Esophagus (tissue), 2 donors: ENCODE measurements around the gene CD300LF. TPM values are rescaled to one million over a fixed set of nuclear protein-coding genes. Genes with fewer than 3 reads are reported as not detected.
A peak's percentile ranks its signal among the peaks of the same experiment; 100 is the strongest.

ENCODE experiments used
- H3K27ac ChIP-seq, 2 donors: one replicate each; pipeline ENCODE4 v1.5.1; 2013; ENCODE audit warnings: low read depth in 2 of 2, mild to moderate bottlenecking in 2 of 2, inconsistent platforms in 1 of 2, low read length in 1 of 2, moderate library complexity in 1 of 2
- H3K27me3 ChIP-seq, 2 donors: one replicate each; pipeline ENCODE4 v1.6.1; 2013; ENCODE audit warnings: low read length in 2 of 2, control low read depth in 1 of 2, mild to moderate bottlenecking in 1 of 2; ENCODE audit not compliant: insufficient read depth in 2 of 2, control insufficient read depth in 1 of 2
- H3K36me3 ChIP-seq, 2 donors: one replicate each; pipeline ENCODE4 v1.6.1; 2013; ENCODE audit warnings: low read length in 1 of 2; ENCODE audit not compliant: control insufficient read depth in 2 of 2, insufficient read depth in 2 of 2
- H3K4me1 ChIP-seq, 2 donors: one replicate each; pipeline ENCODE4 v1.6.1; 2013; ENCODE audit warnings: low read length in 1 of 2; ENCODE audit not compliant: control insufficient read depth in 2 of 2, insufficient read depth in 2 of 2
- H3K4me3 ChIP-seq, 2 donors: one replicate each; pipeline ENCODE4 v1.5.1; 2013; ENCODE audit warnings: low read length in 2 of 2, mild to moderate bottlenecking in 2 of 2, low read depth in 1 of 2, moderate library complexity in 1 of 2
- H3K9me3 ChIP-seq, 2 donors: one replicate each; pipeline ENCODE4 v1.6.1; 2013; ENCODE audit warnings: mild to moderate bottlenecking in 2 of 2, low read depth in 1 of 2, low read length in 1 of 2, moderate library complexity in 1 of 2; ENCODE audit not compliant: control insufficient read depth in 2 of 2, insufficient read depth in 1 of 2
- WGBS, 2 donors: extraction: QIAGEN DNeasy Blood & Tissue Kit; methylation state at CpG; one replicate each; pipeline ENCODE4 v1.1.7; 2013; 5-methylcytosine and 5-hydroxymethylcytosine counted together
- polyA plus RNA-seq, 2 donors: library from polyadenylated mRNA; stranded (reverse); fragments of 200-250 nt; gene quantifications; one replicate each; pipeline ENCODE4 v1.2.3, GENCODE V29; 2013
- donor health status: healthy with polysubstance abuse.
- donor health status: Bipolar disorder and iron deficiency.

CD300LF gene
- polyA plus RNA-seq, 2 donors = 0.04 to 0.14 TPM

GRCh38 chr17:74756891-74757290, 44.2 kb upstream of the CD300LF start:
- peaks cover 1 to 15% of the 10 kb centered on the region in 2 donors for H3K36me3 ChIP-seq
- peaks cover 8 to 58% of the 10 kb centered on the region in 2 donors for H3K4me1 ChIP-seq
- 43 to 46% methylated on average over 3 of the region's 3 CpGs for WGBS, 2 donors
- no peaks in the 10 kb centered on the region for H3K27me3 ChIP-seq
- peak overlapping the region; percentile 88 to 95 for H3K27ac ChIP-seq
- no peaks in the 10 kb centered on the region for H3K9me3 ChIP-seq
- H3K4me3 ChIP-seq = no peak overlapping the region

- 84 to 88% methylated on average over 8 of the region's 8 CpGs for WGBS, 2 donors
- Histone ChIP-seq H3K9me3 (no peaks in the 10 kb centered on the region), H3K4me1 (peaks cover 6 to 54% of the 10 kb centered on the region in 2 donors), H3K4me3 (no peak overlapping the region), H3K27me3 (no peaks in the 10 kb centered on the region), H3K36me3 (peaks cover 0 to 15% of the 10 kb centered on the region in 2 donors), H3K27ac (peak overlapping the region in 1 of 2 donors; percentile 67)
Observed at GRCh38 chr17:74755533-74755932, 42.8 kb upstream of the CD300LF start.

- peaks cover 0 to 15% of the 10 kb centered on the region in 2 donors for H3K36me3 ChIP-seq
- H3K9me3 ChIP-seq = no peaks in the 10 kb centered on the region
- 90 to 92% methylated on average over 3 of the region's 3 CpGs for WGBS, 2 donors
- H3K27ac ChIP-seq = peak overlapping the region; percentile 42 to 67
- no peaks in the 10 kb centered on the region for H3K27me3 ChIP-seq
- peaks cover 6 to 56% of the 10 kb centered on the region in 2 donors for H3K4me1 ChIP-seq
- no peak overlapping the region for H3K4me3 ChIP-seq
Observed at GRCh38 chr17:74754832-74755231, 42.1 kb upstream of the CD300LF start.

GRCh38 chr17:74752822-74753401, 40.2 kb upstream of the CD300LF start:
- H3K4me3 ChIP-seq = no peak overlapping the region
- H3K27ac ChIP-seq = peak overlapping the region; percentile 1 to 78
- WGBS, 2 donors = 86 to 90% methylated on average over 7 of the region's 7 CpGs
- no peaks in the 10 kb centered on the region for H3K9me3 ChIP-seq
- peaks cover 0 to 9% of the 10 kb centered on the region in 2 donors for H3K36me3 ChIP-seq
- H3K4me1 ChIP-seq = peaks cover 3 to 38% of the 10 kb centered on the region in 2 donors
- H3K27me3 ChIP-seq = no peaks in the 10 kb centered on the region

- 79 to 86% methylated on average over 9 of the region's 9 CpGs for WGBS, 2 donors
- H3K36me3 ChIP-seq = peaks cover 0 to 9% of the 10 kb centered on the region in 2 donors
- peaks cover 3 to 38% of the 10 kb centered on the region in 2 donors for H3K4me1 ChIP-seq
- H3K27ac ChIP-seq = peak overlapping the region in 1 of 2 donors; percentile 90
- H3K27me3 ChIP-seq = no peaks in the 10 kb centered on the region
- no peaks in the 10 kb centered on the region for H3K9me3 ChIP-seq
- H3K4me3 ChIP-seq = no peak overlapping the region
Observed at GRCh38 chr17:74752415-74752814, 39.7 kb upstream of the CD300LF start.

GRCh38 chr17:74750327-74751069, 37.8 kb upstream of the CD300LF start:
- peak overlapping the region; percentile 79 to 97 for H3K4me3 ChIP-seq
- H3K27me3 ChIP-seq = no peaks in the 10 kb centered on the region
- H3K36me3 ChIP-seq = peaks cover 0 to 8% of the 10 kb centered on the region in 2 donors
- no peaks in the 10 kb centered on the region for H3K9me3 ChIP-seq
- H3K4me1 ChIP-seq = peaks cover 3 to 33% of the 10 kb centered on the region in 2 donors
- WGBS, 2 donors = 27 to 38% methylated on average over 13 of the region's 13 CpGs
- H3K27ac ChIP-seq = peak overlapping the region; percentile 84 to 86

GRCh38 chr17:74750039-74750326, 37.3 kb upstream of the CD300LF start:
- peaks cover 0 to 3% of the 10 kb centered on the region in 2 donors for H3K36me3 ChIP-seq
- no peaks in the 10 kb centered on the region for H3K27me3 ChIP-seq
- H3K9me3 ChIP-seq = no peaks in the 10 kb centered on the region
- 33 to 42% methylated on average over 6 of the region's 6 CpGs for WGBS, 2 donors
- H3K27ac ChIP-seq = peak overlapping the region; percentile 84 to 86
- H3K4me1 ChIP-seq = peaks cover 2 to 28% of the 10 kb centered on the region in 2 donors
- H3K4me3 ChIP-seq = peak overlapping the region; percentile 79 to 97

GRCh38 chr17:74749279-74750038, 36.7 kb upstream of the CD300LF start:
- Histone ChIP-seq H3K4me1 (peaks cover 2 to 23% of the 10 kb centered on the region in 2 donors), H3K9me3 (no peaks in the 10 kb centered on the region), H3K27ac (peak overlapping the region; percentile 84 to 86), H3K4me3 (peak overlapping the region; percentile 79 to 97), H3K36me3 (peaks cover 0 to 2% of the 10 kb centered on the region in 2 donors), H3K27me3 (no peaks in the 10 kb centered on the region)
- 4 to 5% methylated on average over 44 to 46 of the region's 46 CpGs for WGBS, 2 donors

GRCh38 chr17:74748529-74749278, 36.0 kb upstream of the CD300LF start, which contains the start of gene NHERF1:
TSS of gene NHERF1 (plus strand) at chr17:74748628. CDS start at chr17:74748847, 219 bp downstream.
- H3K36me3 ChIP-seq = peaks cover 0 to 2% of the 10 kb centered on the region in 2 donors
- no peaks in the 10 kb centered on the region for H3K9me3 ChIP-seq
- H3K27me3 ChIP-seq = no peaks in the 10 kb centered on the region
- H3K27ac ChIP-seq = peak within 1 kb of the TSS; percentile 84 to 86
- peaks cover 2 to 23% of the 10 kb centered on the region in 2 donors for H3K4me1 ChIP-seq
- H3K4me3 ChIP-seq = peak within 1 kb of the TSS; percentile 79 to 97
- WGBS, 2 donors = 1% methylated on average over 70 to 90 of the region's 90 CpGs
